GM19397 (cell line): Measurements from ENCODE around the gene KAZN.

Experiments
- ATAC-seq: cut with Tn5 transposase; IDR thresholded peaks from one replicate; pipeline ENCODE4 v1.9.1; 2021; ENCODE audit warnings: mild to moderate bottlenecking, moderate library complexity; ENCODE audit not compliant: unreplicated experiment

Gene KAZN

DNA sequence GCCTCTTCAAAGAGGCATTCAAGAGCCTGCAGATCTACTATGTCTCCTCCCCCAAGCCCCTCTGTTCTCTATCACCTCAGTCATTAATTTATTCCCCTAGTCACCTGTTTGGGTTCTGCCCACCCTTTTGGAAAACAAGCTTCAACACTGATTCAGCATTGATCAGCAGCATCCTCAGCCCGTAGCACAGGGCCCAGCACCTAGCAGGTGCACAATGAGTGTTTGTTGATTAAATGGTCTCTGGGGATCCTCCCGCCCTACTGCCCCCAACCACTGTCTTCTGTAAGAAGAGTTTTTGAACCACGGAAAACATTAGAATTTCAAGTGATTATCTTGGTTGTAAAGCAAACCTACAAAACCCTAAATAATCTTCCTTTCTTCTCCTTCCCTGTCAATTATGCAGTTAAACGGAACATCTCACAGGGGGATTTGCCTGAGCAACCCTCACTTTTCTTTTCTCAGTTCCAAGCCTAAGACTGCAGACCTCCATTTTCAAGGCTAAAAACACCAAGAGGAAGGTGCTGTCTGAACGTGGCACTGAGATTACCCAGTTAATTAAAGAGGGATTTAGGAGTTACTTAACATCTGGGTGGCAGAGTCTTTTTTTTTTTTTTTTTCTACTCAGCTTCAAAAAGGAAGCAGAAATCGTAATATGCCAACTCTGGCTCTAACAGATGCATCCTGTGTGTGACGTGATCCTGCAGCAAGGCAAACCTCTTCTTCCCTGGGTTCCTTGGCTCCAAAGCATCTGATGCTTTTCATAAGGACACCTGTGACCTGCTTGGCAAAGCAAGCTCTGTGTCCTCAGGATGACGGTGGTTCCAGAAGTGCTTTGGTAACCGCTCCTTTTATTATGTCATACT is 163.0 kb downstream of the KAZN start:
- ATAC-seq: no peak

DNA sequence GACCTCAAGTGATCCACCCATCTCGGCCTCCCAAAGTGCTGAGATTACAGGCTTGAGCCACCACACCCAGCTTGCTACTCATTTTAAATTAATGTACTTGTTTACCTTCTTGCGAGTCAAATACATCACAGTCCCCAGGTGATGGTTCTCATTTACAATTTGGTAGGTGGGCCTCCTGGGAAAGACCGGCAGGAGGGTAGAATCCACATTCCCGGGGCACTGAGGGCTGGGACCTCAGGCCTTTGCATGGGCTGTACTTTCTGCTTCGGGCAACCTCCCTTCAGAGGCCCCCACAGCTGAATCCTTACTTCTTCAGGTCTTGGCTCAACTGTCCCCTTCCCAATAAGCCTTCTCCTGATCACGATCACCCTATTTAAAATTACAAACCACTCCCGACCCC is 165.5 kb downstream of the KAZN start:
- no peak for ATAC-seq

DNA sequence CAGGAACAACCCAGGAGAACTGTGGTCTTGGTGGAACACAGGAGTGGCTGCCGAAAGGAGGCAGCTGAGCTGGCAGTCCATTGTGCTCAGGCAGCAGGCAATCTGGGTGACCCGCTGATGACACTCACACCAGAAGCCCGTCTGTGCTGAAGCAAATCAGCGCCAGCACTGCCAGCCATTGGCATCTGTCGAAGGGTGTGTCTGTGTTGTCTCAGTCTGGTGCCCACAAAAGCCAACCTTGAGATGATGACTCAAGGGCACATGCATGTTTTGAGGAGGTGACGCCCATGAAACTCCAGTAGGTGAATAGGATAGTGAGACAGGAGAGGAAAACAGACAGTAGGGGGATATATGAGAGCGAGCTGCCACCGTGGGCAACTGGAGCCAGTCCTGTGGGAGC is 167.3 kb downstream of the KAZN start:
- ATAC-seq: no peak

DNA sequence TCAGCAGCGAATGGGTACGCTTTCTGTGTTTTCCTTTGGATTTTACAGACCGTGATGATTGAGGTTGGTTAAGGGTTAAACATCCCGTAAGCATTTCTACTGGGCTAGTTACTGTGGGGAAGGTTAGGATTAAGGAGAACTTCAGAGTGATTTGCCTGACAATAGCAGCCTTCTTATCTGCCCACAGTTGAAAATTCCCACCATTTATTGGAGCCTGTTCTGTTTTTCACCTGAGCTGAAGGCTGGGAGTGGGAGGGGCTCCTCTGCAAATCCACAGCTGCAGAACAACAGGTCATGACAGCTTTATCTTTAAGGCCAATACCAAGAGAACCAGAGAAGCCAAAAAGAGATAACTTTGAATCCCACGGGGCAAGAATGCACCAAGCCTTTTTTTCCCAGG is 168.6 kb downstream of the KAZN start:
- ATAC-seq: no peak

- no peak for ATAC-seq
Observed at GRCh38 chr1:14768582-14769304, 170.3 kb downstream of the KAZN start.

DNA sequence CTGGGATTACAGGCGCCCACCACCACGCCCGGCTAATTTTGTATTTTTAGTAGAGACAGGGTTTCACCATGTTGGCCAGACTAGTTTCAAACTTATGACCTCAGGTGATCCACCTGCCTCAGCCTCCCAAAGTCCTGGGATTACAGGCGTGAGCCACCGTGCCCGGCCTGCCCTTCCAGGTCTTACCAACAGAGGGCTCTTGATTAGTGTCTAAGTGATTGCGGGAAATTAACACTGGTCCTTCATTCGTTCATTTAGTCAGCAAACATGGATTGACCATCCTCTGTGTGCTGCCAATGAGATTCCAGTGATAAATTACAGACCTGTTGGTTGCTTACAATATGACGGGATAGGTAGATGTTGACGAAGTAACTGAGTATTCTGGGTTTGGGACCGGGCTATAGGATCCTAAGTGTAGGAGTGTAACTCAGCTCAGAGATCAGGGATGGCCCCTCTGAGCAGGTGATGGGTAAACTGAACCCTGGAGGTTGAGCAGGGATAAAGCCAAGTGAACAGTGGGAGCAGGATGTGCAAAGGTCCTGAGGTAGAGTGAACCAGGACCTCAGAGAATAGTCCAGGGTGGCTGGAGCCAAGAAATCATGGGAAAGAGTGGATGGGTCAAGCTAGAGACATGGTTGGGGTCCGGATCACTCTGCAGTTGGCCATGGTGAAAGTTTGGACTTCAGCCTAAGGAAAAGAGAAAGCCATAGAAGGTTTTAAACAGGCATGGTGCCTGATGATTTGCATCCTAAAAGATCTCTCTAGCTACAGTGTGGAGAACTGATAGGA is 171.2 kb downstream of the KAZN start:
- no peak for ATAC-seq

- no peak for ATAC-seq
Observed at GRCh38 chr1:14773396-14774025, 175.0 kb downstream of the KAZN start.

- no peak for ATAC-seq
Observed at GRCh38 chr1:14774225-14774624, 175.7 kb downstream of the KAZN start.

- no peak for ATAC-seq
Observed at GRCh38 chr1:14774988-14775387, 176.5 kb downstream of the KAZN start.

- no peak for ATAC-seq
Observed at GRCh38 chr1:14775434-14775833, 176.9 kb downstream of the KAZN start.

DNA sequence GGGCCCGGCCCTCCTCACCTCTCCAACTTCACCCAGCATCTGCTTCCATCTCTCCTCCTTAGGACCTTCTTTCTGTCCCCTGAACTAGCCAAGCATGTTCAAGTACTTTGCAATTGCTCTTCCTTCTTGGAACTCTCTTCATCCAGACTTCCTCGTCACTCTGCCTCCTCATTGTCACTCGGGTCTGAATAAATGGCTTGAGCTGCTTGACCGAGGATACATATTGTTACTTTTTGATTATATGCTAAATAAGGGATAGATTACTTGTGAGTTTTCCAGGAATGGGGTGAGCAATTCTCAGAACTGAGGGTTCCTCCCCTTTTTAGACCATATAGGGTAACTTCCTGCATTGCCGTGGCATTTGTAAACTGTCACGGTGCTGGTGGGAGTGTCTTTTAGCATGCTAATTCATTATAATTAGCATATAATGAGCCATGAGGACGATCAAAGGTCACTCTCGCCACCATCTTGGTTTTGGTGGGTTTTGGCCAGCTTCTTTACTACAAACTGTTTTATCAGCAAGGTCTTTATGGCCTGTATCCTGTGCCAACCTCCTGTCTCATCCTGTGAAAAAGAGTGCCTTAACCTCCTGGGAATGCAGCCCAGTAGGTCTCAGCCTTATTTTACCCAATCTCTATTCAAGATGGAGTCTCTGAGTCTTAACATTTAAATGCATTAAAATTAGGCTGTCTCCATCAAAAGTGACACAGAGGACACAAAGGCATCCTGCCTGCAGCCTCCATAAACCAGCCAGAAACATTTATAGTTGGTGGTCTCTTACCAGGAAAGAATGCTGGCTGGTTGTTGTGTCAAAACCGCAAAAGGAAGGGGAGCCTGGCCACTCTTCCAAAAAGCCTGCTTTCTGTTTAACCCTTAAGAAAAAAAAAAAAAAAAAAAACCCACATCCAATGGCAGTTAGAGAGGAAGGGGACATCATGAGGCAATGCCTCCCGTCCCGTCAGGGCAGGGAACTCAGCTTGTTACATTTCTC is 179.3 kb downstream of the KAZN start:
- no peak for ATAC-seq

DNA sequence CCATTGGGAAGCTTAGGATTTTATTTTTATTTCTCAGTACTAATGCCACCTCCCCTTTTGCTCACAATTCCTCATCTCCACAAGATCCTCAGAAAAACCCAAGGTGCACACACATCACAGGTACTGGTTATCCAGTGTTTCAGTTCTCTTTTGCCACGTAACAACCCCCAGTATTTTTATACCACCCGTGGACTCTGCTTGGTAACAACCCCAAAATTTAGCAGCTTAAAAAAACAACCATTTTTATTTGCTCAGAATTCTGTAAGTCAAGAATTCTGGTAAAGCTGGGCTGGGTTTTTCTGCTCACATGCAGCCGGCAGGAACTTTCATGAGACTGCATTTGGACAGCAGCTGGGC is 180.0 kb downstream of the KAZN start:
- no peak for ATAC-seq

GRCh38 chr1:14778898-14779865 is 180.7 kb downstream of the KAZN start:
- ATAC-seq: no peak

- ATAC-seq: no peak
Observed at GRCh38 chr1:14780271-14780670, 181.8 kb downstream of the KAZN start.

GRCh38 chr1:14781811-14782210 is 183.3 kb downstream of the KAZN start:
- ATAC-seq: no peak

DNA sequence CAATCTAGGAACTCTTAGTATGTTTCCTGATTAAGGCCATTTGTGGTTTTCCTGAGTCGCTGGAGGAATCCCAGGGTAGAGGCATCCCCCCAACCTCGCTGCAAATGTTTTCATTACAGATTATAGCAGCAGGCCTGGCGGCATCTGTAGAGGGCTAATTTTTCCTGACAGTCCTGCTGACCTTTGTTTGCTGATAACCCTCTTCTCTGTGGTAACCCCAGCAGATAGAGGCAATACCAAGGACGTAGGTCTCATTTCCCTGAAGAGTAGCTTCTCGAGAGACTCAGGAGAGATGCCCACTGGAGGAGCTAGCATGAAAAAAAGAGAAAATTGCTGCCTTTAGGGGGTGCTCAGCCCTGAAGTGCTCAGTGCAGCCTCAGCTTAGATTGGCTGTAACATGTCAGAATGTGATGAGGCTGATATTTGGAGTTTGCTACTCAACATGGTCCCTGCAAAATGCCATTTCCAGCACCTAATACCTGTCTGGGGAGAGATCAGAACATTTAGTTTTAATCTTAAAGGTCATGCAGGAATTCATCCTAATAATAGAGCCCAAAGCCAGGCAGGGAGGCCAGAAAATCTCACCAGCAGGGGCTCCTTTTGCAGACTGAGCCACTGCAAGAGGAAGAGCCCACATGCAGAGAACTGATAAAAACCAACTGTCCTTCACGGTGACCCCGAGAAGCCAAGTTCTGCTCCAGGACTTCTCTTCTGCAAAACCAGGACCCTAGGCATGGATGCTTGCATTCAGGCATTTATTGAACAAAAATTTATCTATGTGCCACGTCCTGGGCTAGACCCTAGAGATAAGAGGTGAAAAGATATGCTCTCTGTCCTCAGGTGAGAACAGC is 184.5 kb downstream of the KAZN start:
- ATAC-seq: no peak

DNA sequence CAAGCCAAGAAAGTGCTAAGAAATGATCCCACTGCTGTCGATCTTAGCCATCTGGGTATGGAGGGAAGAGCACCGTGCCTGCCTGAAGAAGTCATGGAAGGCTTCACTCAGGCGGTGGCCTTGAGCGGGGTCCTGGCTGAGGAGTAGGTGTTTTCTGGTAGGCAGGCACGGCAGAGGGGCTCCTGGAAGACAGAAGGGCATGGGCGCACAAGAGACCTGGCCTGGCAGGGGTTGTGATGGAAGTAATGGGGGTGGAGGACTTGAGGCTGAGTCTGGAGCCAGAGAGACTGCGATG is 185.1 kb downstream of the KAZN start:
- no peak for ATAC-seq
